Activated CD8-positive, alpha-beta memory T cell treated with anti-CD3 and anti-CD28 coated beads for 24 hours (primary cell): Measurements from ENCODE around the gene MTTP.

Experiments
- DNase-seq: peaks from one replicate; pipeline ENCODE4 v3.0.0-alpha.2; 2020

Gene MTTP

GRCh38 chr4:99642725-99643489 is 68.3 kb downstream of the MTTP start:
- DNase-seq = no peak

DNA sequence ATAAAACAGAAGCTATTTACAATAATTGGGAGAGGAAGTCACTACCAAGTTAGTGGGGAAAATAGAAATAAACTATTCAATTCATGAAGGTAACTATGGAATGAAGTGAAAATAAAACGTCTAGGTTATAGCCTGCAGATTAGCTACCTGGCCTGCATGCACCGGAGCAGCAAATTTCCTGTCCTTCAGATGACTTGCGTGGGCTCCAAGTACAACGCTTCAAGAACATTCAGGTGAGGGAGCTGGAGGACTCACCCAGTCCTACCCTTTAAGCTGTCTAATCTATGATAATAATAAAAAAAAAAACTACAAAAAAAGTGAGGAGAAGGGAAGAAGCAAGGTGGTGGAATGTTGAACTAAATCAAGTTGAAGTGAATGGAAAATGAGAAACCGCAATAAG is 69.8 kb downstream of the MTTP start:
- DNase-seq = no peak

- no peak for DNase-seq
Measured at GRCh38 chr4:99645036-99645435, 70.4 kb downstream of the MTTP start.

GRCh38 chr4:99645638-99646037 is 71.0 kb downstream of the MTTP start:
- no peak for DNase-seq

- no peak for DNase-seq
Measured at GRCh38 chr4:99647071-99647470, 72.4 kb downstream of the MTTP start.

DNA sequence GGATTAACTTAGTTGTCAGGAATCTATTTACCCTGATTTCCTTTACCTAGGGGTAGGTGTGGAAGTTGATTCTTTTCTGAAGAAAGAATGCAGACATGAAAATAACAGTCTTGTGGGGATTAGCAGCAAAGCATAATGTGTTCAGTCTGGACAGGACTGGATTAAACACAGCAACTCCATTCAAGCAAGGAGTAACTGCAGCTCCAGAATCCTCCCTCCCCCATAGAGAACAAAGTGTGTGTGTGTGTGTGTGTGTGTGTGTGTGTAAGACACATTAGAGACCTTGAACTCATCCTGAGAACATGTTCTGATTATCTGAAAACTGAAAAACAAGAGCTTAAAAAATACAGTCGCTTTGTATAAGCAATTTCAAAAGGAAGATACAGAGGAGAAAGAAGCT is 73.7 kb downstream of the MTTP start:
- no peak for DNase-seq

DNA sequence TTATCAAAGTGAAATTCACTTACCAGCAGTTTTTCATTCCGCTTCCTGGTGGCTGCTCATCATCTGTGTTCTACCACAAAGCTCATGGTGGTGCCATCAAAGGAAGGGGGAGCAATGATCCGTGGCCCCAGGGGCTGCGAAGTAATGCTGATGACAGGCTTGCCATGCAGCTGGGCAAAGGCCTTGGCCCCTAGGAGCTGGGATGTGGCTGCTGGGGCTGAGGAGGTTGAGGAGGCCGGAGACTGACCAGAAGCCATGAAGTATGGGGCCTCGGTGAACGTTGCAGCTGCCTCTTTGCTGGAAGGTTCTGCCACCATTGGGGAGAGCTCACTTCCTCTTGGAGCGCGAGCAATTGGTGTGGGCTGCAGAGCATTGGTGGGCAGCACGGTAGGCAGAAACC is 74.6 kb downstream of the MTTP start:
- DNase-seq = no peak

DNA sequence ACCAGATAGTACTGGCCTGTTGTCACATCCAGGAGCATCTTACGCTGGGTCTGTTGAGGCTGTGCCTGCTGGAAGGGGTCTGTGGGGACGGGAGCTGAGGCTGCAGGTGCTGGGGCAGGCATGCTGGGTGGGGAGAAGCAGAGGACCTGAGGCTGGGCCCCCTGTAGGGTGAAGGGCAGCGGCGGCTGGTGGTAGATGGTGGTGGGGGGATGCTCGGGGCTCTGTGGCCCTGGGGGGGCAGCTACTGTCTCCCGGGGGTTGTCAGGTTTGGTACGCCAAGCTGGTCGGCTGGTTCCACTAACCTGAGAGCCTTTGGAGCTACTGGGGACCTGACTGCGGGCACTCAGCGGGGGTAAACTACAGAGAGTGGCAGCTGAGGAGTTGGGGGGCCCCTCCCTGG is 75.2 kb downstream of the MTTP start:
- no peak for DNase-seq

DNA sequence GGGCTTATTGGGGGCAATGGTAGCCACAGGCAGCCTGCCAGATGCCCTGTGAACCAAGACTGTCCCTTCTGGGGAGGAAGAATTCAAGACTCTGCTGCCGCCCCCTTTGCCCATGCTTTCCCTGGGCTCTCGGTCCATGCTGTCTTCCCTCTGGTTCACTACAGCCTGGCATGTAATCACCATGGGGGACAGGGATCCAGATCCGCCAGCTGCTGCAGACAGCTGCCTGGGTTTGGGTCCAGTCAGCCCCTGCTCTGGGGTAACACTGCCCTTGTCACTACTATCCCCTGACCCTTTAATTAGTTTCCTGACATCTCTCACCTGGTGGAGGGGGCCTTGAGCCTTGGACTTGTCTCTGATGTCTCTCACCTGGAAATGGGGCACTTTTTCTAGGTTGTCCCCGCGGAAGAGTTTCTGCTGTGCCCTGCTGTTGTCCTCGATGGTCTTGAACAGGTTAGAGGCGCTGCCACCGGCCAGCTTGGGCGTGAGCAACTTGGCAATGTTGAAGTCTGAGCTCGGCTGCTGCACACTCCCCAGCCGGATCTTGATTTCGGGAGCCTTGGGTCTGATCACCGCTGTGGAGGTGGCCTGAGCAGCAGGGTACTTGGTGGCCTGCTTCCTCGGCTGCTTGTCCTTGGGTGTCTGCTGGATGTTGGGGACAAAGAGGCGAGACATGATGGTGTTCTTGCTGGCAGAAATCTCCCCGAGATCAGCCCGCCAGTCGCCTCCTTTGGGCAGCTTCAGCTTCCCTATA is 76.6 kb downstream of the MTTP start:
- DNase-seq = no peak

DNA sequence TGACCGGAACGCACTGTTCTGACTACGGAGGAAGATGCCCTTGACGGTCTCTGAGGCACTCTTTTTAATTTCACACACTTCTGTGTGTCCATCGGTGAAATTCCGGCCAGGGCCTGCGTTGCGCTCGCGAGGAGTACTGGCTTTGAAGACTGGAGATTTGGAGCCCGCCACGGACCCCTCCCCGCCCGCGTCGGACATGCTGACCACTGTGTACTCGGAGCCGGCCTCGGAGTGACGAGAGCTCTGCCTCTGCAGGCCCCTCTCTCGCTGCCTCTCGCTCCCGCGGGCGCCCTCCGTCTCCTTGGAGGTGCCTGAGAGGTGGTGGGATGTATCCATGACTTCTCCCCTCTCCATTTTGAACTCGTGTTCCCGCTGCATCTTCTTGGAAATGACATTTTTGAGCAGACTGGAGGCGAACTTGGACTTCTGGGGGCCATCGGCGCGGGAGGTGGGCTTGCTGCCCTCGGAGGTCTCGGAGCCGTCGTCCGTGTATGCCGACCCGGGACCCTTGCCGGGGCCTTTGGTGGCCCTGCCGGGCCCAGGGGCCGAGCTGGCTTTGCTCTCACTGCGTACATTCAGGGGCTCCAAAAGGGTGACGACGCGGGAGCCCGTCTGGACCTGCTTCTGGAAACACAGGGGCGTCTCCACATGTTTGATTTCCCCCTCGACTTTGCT is 77.3 kb downstream of the MTTP start:
- no peak for DNase-seq

- DNase-seq = no peak
Measured at GRCh38 chr4:99652596-99653436, 78.2 kb downstream of the MTTP start.

DNA sequence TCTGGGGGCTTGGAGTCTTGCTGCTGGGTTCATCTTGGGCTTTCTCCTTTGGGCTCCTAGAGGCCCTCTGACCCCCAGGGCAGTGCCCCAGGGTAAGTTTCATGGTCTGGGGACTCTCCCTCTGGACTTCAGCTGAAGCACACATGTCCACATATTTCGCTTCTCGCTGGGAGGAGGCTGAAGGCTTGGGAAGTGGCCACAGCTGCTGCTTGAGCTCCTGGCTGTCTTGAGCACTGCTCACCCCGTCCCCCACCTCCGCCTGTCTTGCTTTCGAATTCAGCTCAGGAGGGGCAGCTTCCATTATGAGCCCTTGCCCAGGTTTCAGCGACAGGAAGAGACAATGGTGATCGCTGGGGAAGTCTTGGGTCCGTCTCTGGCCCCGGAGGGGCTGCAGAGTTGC is 79.3 kb downstream of the MTTP start:
- no peak for DNase-seq

DNA sequence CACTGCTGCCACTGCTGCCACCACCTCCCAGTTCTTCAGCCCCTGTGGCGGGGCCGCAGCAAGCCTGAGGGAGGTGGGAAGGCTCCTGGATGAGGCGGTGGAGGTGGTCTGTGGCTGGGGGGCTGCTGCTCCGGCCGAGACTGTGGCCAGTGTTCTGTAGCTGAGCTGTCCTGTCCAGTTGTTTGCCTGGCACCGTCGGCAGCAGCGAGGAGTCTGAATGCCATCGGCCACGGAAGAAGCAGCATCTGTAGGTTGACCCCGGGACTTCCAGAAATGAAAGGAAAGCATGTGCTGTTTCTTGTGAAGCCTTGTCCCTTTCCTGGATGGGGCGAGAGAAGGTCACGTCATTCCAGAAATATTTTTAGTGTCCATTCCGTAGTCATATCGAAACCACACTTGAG is 79.7 kb downstream of the MTTP start:
- no peak for DNase-seq

DNA sequence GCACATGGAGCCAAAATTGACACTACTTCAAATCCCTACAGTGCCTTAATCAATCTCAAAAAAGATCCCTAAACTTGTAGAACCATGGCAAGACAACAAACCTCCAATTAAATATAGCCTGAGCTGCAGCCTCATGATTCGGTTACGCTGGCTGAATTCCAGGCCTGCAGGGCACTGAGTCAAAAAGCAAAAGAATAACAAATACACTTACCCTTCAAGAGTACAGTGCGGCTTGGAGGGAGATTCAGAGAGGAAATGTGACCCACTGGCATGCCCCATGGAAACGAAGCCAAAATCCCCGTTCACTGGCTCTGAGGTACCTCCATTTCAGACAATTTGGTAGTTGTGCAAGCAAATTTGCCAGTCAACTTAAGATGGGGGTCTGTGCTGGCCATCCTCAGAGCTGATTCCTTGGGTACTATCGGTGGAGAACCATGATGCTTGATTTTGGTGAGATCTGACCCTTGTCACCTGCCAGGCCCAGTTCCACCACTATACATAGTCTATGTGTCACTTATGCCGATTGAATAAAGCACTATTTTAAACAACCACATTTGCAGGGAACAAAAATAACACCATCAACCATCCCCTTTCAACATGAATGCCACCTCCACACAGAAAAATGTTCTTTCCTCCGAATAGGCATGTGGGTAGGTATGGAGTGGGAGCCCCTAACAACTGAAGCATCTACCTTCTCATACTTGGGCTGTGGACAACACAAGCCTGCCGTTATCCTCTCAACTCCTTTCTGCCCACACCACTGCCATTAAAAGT is 80.9 kb downstream of the MTTP start:
- no peak for DNase-seq

DNA sequence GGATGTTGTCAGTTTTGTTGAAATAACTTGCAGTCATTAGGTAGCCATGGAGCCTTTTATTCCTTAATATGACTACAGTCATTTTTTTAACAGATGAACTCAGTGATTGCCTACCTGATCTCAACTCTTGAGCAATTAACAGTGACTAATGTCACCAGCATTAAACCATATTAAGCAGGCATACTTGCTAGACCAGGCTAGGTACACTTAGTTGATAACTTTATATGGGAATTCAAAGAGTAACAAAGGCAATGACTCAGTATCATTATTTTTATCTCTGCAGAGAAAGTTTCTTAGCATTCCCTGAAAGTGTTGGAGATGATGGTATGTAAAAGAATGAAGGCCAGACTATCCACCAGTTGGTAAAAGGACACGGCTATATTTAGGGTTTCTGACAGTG is 83.2 kb downstream of the MTTP start, which contains the start of gene C4orf54:
Gene C4orf54 (minus strand): TSS at position 31 of the 400 bp plus-strand sequence. CDS start 3,180 bp downstream, outside the sequence.
- no peak for DNase-seq

DNA sequence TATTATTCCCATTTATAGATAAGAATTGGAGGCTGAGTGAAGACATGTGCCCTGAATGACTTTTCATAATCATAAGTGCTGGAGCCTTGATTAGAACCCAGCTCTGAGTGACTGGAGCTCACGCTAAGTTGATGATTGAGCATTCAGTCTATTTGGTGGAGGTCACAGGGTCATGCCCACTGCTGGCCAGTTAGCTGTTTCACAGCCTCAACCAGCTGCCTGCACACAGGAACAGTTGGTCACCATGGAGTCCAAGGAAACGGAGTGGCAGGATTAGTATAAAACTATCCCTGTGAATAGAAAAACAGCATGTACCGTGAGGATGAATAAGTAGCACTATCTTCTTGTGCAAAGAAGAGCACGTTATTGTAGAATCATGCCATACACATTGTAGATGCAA is 84.0 kb downstream of the MTTP start:
- DNase-seq = no peak

- no peak for DNase-seq
Measured at GRCh38 chr4:99661907-99662306, 87.3 kb downstream of the MTTP start.

GRCh38 chr4:99664716-99665115 is 90.1 kb downstream of the MTTP start:
- DNase-seq = no peak

DNA sequence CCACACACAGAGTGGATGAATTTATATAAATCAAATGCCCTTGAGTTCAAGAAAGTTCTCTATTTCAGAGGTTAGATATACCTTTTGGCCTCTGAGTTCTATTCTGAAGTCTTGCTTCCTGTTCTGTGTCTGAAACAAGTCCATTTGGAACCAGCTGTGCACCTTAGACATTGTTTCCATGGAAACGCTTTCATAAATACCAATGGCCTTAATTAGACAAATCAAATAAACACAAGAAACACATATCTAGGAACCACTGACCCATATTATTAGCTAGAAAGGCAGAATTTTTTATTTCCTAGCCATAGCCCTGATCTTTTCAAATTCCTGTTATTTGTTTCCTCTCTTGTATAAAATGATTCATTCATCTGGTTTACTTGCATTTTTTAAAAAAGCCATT is 91.4 kb downstream of the MTTP start:
- no peak for DNase-seq

GRCh38 chr4:99668472-99668871 is 93.8 kb downstream of the MTTP start:
- no peak for DNase-seq

DNA sequence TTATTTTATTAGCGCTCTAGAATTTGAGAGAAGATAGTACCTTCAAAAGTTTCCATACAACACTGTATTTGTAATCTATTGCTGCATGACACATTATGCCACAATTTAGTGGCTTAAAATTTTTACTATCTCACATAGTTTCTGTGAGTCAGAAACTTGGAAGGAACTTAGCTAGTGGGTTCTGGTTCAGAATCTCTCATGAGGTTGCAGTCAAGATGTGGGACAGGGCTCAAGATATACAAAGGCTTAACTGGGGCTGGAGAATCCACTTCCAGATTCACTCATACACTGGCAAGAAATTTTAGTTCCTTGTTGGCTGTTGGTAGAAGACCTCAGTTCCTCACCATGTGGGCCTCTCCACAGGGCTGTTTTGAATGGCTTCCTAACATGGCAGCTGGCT is 94.5 kb downstream of the MTTP start:
- no peak for DNase-seq

DNA sequence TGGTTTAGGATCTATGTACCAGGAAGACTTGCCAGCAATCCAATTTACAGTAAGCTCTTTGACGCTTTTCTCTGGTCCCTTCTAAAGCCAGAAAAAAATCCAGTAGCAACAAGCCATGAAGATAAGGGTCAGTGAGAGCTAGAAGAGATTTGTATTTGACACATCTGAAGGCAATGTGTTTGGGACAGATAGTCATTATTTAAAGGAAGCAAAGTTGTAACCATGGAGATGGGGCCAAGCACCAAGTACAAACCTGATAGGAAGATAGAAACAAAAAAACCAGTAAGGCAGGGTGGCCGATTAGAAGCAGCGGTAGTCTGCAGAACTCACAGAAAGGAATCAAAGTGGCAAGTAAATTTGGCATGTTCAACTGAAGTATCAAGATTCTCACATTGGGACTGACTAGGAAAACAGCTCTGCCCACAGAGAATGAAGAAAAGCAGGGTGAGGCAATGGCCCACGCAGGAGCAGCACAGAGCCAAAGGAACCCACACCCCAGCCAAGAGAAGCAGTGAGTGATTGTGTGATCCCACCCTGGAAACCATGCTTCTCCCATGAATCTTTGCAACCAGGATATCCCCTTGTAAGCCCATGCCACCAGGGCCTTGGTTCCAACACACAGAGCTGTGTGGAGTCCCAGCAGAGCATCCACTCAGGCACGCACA is 95.9 kb downstream of the MTTP start:
- no peak for DNase-seq
